ENCODE results near the gene DPYD. TPM values are rescaled to one million over a fixed set of nuclear protein-coding genes. Genes with fewer than 3 reads are reported as not detected.

Gene DPYD
- total and polyA plus RNA-seq, 10 of the 15 experiments (the other 5 are each of a cell fraction or from before 2014, with no cell fraction given) = 5.7 to 23.8 (median 10.2) TPM

DNA sequence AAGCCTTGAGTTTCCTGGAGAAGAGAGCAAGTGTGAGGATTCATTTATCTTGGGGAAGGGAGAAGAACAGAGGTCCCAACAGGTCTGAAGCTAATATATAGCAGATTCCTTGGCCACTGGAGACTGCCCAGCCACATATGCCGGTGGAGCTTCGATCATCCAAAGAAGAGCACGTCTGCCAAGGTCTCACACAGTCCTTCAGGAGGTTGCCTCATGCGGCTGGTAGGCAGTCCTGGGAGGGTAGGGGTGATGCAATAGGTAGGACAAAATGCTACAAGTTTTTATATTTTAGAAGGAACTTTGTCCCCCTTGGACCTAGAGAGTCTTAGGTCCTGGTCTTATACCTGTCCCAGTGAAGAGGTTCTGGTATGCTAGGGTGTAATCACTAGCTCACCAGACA, 582.5 kb downstream of the DPYD start (continued):
- TF ChIP-seq, protein P1, sequence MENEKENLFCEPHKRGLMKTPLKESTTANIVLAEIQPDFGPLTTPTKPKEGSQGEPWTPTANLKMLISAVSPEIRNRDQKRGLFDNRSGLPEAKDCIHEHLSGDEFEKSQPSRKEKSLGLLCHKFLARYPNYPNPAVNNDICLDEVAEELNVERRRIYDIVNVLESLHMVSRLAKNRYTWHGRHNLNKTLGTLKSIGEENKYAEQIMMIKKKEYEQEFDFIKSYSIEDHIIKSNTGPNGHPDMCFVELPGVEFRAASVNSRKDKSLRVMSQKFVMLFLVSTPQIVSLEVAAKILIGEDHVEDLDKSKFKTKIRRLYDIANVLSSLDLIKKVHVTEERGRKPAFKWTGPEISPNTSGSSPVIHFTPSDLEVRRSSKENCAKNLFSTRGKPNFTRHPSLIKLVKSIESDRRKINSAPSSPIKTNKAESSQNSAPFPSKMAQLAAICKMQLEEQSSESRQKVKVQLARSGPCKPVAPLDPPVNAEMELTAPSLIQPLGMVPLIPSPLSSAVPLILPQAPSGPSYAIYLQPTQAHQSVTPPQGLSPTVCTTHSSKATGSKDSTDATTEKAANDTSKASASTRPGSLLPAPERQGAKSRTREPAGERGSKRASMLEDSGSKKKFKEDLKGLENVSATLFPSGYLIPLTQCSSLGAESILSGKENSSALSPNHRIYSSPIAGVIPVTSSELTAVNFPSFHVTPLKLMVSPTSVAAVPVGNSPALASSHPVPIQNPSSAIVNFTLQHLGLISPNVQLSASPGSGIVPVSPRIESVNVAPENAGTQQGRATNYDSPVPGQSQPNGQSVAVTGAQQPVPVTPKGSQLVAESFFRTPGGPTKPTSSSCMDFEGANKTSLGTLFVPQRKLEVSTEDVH (IDR thresholded peaks at IDR 0.05; ENCODE audit: low read depth, partially characterized antibody) = no peak
- TF ChIP-seq ZSCAN29 (IDR thresholded peaks at IDR 0.05) (no peak), NFYB (IDR thresholded peaks at IDR 0.05; ENCODE audit: insufficient read depth, low read depth, low read length) (no peak)

DNA sequence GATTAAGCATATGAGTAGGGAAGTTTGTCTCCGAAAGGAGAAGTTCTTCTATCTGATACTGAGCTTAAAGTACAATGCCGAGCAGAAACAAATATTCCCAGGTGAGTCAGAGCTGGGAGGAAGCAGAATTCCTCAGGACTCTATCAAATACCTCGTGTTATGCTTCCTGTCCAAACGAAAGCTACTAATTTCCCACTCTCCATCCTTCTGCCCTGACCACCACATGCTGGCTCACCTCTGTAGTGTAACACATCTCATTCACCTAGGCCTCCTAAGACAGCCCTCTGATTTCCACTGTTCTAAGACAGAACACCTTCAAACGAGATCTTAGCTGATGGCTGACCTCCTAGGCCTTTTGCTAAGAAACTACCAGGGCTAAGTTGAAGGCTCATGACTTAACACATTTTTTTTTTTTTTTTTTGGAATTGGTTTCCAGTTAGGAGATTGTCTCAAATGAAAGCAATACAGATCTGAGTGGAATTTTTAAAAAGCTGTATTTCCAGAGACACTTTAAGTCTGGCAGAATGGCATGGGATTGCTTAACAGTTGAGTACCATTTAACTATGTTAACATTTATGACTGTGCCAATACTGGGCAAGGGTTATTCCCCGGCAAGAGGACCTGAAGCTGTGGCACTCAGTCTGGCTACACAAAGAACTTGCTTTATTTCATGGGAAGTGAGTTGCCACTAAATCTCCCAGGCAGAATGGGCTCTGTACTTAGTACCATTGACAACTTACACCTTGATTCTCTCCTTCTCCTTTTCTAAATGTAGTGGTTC, 583.4 kb downstream of the DPYD start:
- Histone ChIP-seq H3K27me3 (replicated peaks in 1 of 2; ENCODE audit: control insufficient read depth in 2 of 2, insufficient read depth in 2 of 2, low read length in 1 of 2) (no peaks in the 10 kb centered on the region), H3K4me2 (ENCODE audit: control insufficient read depth, insufficient read depth) (no peak overlapping the region), H4K20me1 (ENCODE audit: control insufficient read depth, insufficient read depth) (no peaks in the 10 kb centered on the region), H3K79me2 (ENCODE audit: control insufficient read depth, insufficient read depth, low read length) (no peaks in the 10 kb centered on the region), H3K9ac (ENCODE audit: control insufficient read depth, insufficient read depth, low read length) (no peak overlapping the region), H3K4me3 (no peak overlapping the region), H2AFZ (ENCODE audit: control insufficient read depth, low read depth, low read length) (no peak overlapping the region), H3K36me3 (ENCODE audit: control insufficient read depth in 2 of 2, insufficient read depth in 2 of 2, low read length in 1 of 2) (no peaks in the 10 kb centered on the region), H3K9me3 (replicated peaks; ENCODE audit: control insufficient read depth, insufficient read depth, low read length) (no peaks in the 10 kb centered on the region), H3K4me1 (ENCODE audit: control insufficient read depth, insufficient read depth, low read length) (no peaks in the 10 kb centered on the region), H3K27ac (ENCODE audit: control insufficient read depth, insufficient read depth) (no peak overlapping the region)
- TF ChIP-seq YY1 (IDR thresholded peaks at IDR 0.05; ENCODE audit: low read depth, low read length) = no peak
- intact Hi-C loops (cut with micrococcal nuclease; ENCODE audit: unreplicated experiment) = no loop called here
- no TSS peak for BruUV-seq (replicated peaks)
- no peak for FAIRE-seq
- DNase-seq (ENCODE audit: low read depth, low spot score) = no peak
- ChIA-PET POLR2A (no interaction called here), SMC1A (ENCODE audit: uncharacterized antibody, unreplicated experiment) (interaction anchor here (1.2 to 1.8 kb wide), 2 partner anchors 22 to 39 kb away, joined by 3 to 4 read pairs; no protein-coding TSS in a partner anchor), RAD21 (ENCODE audit: unreplicated experiment) (interaction anchor here (1.7 kb wide), 1 partner anchor 188 kb away, joined by 3 read pairs; no protein-coding TSS in a partner anchor), CTCF (interaction anchor here (0.7 kb wide), 1 partner anchor 73 kb away, joined by 3 read pairs; no protein-coding TSS in a partner anchor)
- in situ Hi-C loops (cut with MboI) = no loop called here
- 10% methylated on average over 6 of the region's 6 CpGs for WGBS (ENCODE audit: insufficient coverage, insufficient replicate concordance, low lambda C conversion rate, missing lambda C conversion rate)
- no peak for ATAC-seq

All from GM12878 (cell line).